ENCODE data around the gene COA6.

DNA sequence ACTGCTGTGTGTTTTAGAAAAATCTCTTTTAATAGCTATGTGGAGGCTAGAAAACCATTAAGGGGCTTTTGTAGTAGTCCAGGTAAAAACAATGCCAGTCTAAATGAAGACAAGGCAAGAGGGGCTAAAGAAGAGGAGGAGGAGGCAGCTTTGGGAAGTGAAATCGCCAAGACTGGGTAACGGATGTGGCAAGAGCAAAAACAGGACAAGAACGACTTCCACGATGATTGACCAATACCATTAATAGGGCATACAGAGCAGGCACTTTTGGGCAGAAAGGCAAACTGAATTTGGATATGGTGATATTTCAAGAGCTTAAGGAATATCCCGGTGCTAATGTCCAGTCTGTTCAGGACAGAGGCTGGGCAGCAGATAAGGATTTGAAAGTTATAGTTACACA is 22.0 kb downstream of the COA6 start:
- TF ChIP-seq, protein P1, sequence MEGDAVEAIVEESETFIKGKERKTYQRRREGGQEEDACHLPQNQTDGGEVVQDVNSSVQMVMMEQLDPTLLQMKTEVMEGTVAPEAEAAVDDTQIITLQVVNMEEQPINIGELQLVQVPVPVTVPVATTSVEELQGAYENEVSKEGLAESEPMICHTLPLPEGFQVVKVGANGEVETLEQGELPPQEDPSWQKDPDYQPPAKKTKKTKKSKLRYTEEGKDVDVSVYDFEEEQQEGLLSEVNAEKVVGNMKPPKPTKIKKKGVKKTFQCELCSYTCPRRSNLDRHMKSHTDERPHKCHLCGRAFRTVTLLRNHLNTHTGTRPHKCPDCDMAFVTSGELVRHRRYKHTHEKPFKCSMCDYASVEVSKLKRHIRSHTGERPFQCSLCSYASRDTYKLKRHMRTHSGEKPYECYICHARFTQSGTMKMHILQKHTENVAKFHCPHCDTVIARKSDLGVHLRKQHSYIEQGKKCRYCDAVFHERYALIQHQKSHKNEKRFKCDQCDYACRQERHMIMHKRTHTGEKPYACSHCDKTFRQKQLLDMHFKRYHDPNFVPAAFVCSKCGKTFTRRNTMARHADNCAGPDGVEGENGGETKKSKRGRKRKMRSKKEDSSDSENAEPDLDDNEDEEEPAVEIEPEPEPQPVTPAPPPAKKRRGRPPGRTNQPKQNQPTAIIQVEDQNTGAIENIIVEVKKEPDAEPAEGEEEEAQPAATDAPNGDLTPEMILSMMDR (conservative IDR thresholded peaks at IDR 0.05 in 1 of 2, IDR thresholded peaks at IDR 0.05 in 1 of 2; ENCODE audit: extremely low read depth in 1 of 2, insufficient read depth in 1 of 2, low read depth in 1 of 2, low read length in 2 of 2) = no peak
- no peak for TF ChIP-seq EZH2 (IDR thresholded peaks at IDR 0.05; ENCODE audit: borderline replicate concordance, low read length)

All from mammary epithelial cell (primary cell).